Measurements from ENCODE around the gene HRK. TPM values are rescaled to one million over a fixed set of nuclear protein-coding genes. Genes with fewer than 3 reads are reported as not detected.

HRK gene
- total RNA-seq, 1 experiment from 2014 or later = 2.6 TPM

DNA sequence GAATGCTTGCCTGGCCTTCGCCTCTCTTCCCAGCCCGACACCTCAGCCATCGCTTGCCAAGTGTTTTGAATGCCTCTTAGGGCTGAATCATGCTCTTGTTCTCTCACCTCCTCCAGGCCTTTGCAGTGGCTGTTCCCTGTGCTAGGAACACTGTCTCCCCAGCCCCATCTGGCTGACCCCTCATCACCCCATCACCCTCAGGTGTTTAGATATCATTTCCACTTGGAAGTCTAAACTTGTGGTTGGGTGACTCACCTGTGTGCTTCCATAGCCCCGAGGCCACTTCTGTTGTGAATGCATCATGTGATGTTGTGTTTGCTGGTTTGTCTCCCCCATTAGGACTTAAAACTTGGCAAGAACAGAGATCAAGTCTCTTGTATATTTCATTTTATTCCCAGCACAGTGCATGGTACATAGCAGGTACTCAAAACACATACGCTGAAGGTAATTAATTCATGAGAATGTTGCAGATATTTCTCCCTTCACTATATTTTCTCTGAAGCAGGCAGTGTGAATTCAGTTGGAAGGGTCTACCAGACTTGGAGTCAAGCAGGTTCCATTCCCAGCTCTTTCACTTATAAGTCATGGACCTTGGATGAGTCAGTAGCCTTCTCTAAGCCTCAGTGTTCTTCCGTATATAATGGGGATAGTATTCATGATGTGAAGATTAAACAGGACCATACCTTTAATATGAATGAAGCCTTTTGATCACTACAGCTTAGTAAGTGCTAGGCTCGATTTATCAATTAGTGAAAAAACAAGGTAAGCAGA, 67.8 kb downstream of the HRK start:
- Histone ChIP-seq H2BK20ac (ENCODE audit: low read depth, low read length, poor library complexity, severe bottlenecking) (no peak overlapping the region), H2AFZ (ENCODE audit: low read length) (no peak overlapping the region), H4K20me1 (ENCODE audit: control insufficient read depth, insufficient read depth, insufficient read length) (no peaks in the 10 kb centered on the region), H3K18ac (ENCODE audit: insufficient read length, low read depth, low read length) (no peak overlapping the region), H3K4me1 (ENCODE audit: insufficient read depth, low read length) (no peaks in the 10 kb centered on the region), H3K79me1 (ENCODE audit: insufficient read depth, low read depth, low read length, poor library complexity, severe bottlenecking) (no peaks in the 10 kb centered on the region), H4K5ac (ENCODE audit: insufficient read length, low read depth, low read length) (no peak overlapping the region), H4K91ac (ENCODE audit: insufficient read length, low read depth, low read length) (no peak overlapping the region), H3K23ac (ENCODE audit: insufficient read length, low read depth, low read length) (no peak overlapping the region), H3K9ac (ENCODE audit: extremely low read depth, insufficient read length, low read length) (no peak overlapping the region), H2AK5ac (ENCODE audit: insufficient read length, low read length) (no peak overlapping the region), H3K23me2 (ENCODE audit: insufficient read length, low read depth, low read length, poor library complexity, severe bottlenecking) (no peaks in the 10 kb centered on the region), H3T11ph (ENCODE audit: low read length) (no peak overlapping the region), H2BK5ac (ENCODE audit: insufficient read length, low read length) (no peak overlapping the region), H2BK120ac (ENCODE audit: low read depth, low read length, poor library complexity, severe bottlenecking) (no peak overlapping the region), H3K27me3 (ENCODE audit: insufficient read depth, low read length) (no peaks in the 10 kb centered on the region), H3K56ac (ENCODE audit: insufficient read length, low read depth, low read length) (no peak overlapping the region), H3K4ac (ENCODE audit: low read depth, low read length) (no peak overlapping the region), H2BK15ac (ENCODE audit: low read depth, low read length) (no peak overlapping the region), H3K27ac (ENCODE audit: insufficient read length, low read depth, low read length) (no peak overlapping the region), H3K14ac (ENCODE audit: insufficient read depth, low read length) (no peak overlapping the region), H4K8ac (replicated peaks; ENCODE audit: insufficient read length, low read depth, low read length) (no peak overlapping the region), H2BK12ac (ENCODE audit: insufficient read length, low read depth, low read length) (no peak overlapping the region), H3K9me3 (ENCODE audit: control insufficient read depth, low read depth, low read length) (no peaks in the 10 kb centered on the region), H3K79me2 (ENCODE audit: insufficient read depth, low read length) (no peaks in the 10 kb centered on the region), H3K4me2 (ENCODE audit: insufficient read depth, insufficient read length, low read length) (no peak overlapping the region)
- no CpG with 5 or more reads among the region's 7 CpGs for WGBS (ENCODE audit: extremely low coverage, insufficient read length, low lambda C conversion rate)
- Mint-ChIP-seq H3K9me3 (no peaks in the 10 kb centered on the region), H3K4me1 (peaks cover 3 to 6% of the 10 kb centered on the region in 2 experiments), H3K27ac (peak overlapping the region in 1 of 3 experiments; percentile 36; a peak in 1 of 7 replicates), H3K4me3 (no peak overlapping the region), H3K27me3 (ENCODE audit: low read depth) (no peaks in the 10 kb centered on the region), H3K36me3 (ENCODE audit: insufficient read depth in 1 of 3, low read depth in 3 of 3) (0 out of 7 replicates have a peak, but pooled peaks cover 0 to 2% (median 0%) of the 10 kb centered on the region in 3 experiments)
- DNase-seq = no peak
- TF ChIP-seq, protein P1, sequence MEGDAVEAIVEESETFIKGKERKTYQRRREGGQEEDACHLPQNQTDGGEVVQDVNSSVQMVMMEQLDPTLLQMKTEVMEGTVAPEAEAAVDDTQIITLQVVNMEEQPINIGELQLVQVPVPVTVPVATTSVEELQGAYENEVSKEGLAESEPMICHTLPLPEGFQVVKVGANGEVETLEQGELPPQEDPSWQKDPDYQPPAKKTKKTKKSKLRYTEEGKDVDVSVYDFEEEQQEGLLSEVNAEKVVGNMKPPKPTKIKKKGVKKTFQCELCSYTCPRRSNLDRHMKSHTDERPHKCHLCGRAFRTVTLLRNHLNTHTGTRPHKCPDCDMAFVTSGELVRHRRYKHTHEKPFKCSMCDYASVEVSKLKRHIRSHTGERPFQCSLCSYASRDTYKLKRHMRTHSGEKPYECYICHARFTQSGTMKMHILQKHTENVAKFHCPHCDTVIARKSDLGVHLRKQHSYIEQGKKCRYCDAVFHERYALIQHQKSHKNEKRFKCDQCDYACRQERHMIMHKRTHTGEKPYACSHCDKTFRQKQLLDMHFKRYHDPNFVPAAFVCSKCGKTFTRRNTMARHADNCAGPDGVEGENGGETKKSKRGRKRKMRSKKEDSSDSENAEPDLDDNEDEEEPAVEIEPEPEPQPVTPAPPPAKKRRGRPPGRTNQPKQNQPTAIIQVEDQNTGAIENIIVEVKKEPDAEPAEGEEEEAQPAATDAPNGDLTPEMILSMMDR (conservative IDR thresholded peaks at IDR 0.05) = no peak
